A549 (cell line): ENCODE data around the gene ZCCHC24.

ENCODE experiments used
- EP300 ChIP-seq, 2 experiments: fragments of >200 bp; sonication (Bioruptor Twin); formaldehyde crosslinking; IDR thresholded peaks; 2 replicates in 1 of 2; 3 replicates in 1 of 2; pipeline ENCODE4 v1.6.1; 2016 to 2017
- ESRRA ChIP-seq: fragments of 150-350 bp; IDR thresholded peaks from 2 replicates; pipeline ENCODE4 v1.6.1; 2014; ENCODE audit warnings: mild to moderate bottlenecking, low read length, borderline replicate concordance
- JUN ChIP-seq, 2 experiments: fragments of >200 bp; sonication (Bioruptor Twin); formaldehyde crosslinking; IDR thresholded peaks; 2 replicates in 1 of 2; 3 replicates in 1 of 2; pipeline ENCODE4 v1.6.1; 2016 to 2017
- MAFK ChIP-seq: fragments of 450-650 bp; IDR thresholded peaks from 2 replicates; pipeline ENCODE4 v1.6.1; 2014; ENCODE audit not compliant: partially characterized antibody
- MAX ChIP-seq: IDR thresholded peaks from 2 replicates; pipeline ENCODE4 v1.6.1; 2012
- NR3C1 ChIP-seq: fragments of >200 bp; sonication (Bioruptor Twin); formaldehyde crosslinking; IDR thresholded peaks from 3 replicates; pipeline ENCODE4 v1.6.1; 2017
- POLR2A ChIP-seq: IDR thresholded peaks from 2 replicates; pipeline ENCODE4 v1.6.1; 2012; ENCODE audit warnings: mild to moderate bottlenecking, low read length
- TF ChIP-seq, protein P1 (sequence below): fragments of 250-450 bp; sonication (Bioruptor Pico); IDR thresholded peaks from 2 replicates; pipeline ENCODE4 v1.5.0; 2021; ENCODE audit warnings: mild to moderate bottlenecking, moderate library complexity, borderline replicate concordance
- TF ChIP-seq, protein P2 (sequence below): fragments of 200-600 bp; sonication (generic); IDR thresholded peaks from 2 replicates; pipeline ENCODE4 v1.6.1; 2016; ENCODE audit warnings: antibody characterized with exemption, mild to moderate bottlenecking, moderate library complexity
- TF ChIP-seq, protein P3 (sequence below): fragments of >200 bp; sonication (Bioruptor Twin); formaldehyde crosslinking; IDR thresholded peaks from 2 replicates; pipeline ENCODE4 v1.6.1; 2016

- no peak for TF ChIP-seq MAFK
- no peak for TF ChIP-seq EP300 (IDR thresholded peaks at IDR 0.05)
- TF ChIP-seq MAX, result no peak
- TF ChIP-seq POLR2A, result no peak
- no peak for TF ChIP-seq JUN (IDR thresholded peaks at IDR 0.05)
- TF ChIP-seq, protein P1, sequence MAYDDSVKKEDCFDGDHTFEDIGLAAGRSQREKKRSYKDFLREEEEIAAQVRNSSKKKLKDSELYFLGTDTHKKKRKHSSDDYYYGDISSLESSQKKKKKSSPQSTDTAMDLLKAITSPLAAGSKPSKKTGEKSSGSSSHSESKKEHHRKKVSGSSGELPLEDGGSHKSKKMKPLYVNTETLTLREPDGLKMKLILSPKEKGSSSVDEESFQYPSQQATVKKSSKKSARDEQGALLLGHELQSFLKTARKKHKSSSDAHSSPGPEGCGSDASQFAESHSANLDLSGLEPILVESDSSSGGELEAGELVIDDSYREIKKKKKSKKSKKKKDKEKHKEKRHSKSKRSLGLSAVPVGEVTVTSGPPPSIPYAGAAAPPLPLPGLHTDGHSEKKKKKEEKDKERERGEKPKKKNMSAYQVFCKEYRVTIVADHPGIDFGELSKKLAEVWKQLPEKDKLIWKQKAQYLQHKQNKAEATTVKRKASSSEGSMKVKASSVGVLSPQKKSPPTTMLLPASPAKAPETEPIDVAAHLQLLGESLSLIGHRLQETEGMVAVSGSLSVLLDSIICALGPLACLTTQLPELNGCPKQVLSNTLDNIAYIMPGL (CRISPR knock-in tag), result no peak
- TF ChIP-seq ESRRA, result no peak
- TF ChIP-seq NR3C1, result no peak
- TF ChIP-seq, protein P2, sequence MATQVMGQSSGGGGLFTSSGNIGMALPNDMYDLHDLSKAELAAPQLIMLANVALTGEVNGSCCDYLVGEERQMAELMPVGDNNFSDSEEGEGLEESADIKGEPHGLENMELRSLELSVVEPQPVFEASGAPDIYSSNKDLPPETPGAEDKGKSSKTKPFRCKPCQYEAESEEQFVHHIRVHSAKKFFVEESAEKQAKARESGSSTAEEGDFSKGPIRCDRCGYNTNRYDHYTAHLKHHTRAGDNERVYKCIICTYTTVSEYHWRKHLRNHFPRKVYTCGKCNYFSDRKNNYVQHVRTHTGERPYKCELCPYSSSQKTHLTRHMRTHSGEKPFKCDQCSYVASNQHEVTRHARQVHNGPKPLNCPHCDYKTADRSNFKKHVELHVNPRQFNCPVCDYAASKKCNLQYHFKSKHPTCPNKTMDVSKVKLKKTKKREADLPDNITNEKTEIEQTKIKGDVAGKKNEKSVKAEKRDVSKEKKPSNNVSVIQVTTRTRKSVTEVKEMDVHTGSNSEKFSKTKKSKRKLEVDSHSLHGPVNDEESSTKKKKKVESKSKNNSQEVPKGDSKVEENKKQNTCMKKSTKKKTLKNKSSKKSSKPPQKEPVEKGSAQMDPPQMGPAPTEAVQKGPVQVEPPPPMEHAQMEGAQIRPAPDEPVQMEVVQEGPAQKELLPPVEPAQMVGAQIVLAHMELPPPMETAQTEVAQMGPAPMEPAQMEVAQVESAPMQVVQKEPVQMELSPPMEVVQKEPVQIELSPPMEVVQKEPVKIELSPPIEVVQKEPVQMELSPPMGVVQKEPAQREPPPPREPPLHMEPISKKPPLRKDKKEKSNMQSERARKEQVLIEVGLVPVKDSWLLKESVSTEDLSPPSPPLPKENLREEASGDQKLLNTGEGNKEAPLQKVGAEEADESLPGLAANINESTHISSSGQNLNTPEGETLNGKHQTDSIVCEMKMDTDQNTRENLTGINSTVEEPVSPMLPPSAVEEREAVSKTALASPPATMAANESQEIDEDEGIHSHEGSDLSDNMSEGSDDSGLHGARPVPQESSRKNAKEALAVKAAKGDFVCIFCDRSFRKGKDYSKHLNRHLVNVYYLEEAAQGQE, result no peak
- TF ChIP-seq, protein P3, sequence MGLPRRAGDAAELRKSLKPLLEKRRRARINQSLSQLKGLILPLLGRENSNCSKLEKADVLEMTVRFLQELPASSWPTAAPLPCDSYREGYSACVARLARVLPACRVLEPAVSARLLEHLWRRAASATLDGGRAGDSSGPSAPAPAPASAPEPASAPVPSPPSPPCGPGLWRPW, result no peak
These were observed 20.3 kb downstream of the ZCCHC24 start for GRCh38 chr10:79425074-79425532.
